Kasumi-1 (cell line): ENCODE measurements around the gene DLL4.
A peak's percentile ranks its signal among the peaks of the same experiment; 100 is the strongest.

Experiments
- DNase-seq, 2 experiments: peaks; one replicate each; lab custom pipeline; 2025; lab: John Stamatoyannopoulos, UW

DLL4 gene

DNA sequence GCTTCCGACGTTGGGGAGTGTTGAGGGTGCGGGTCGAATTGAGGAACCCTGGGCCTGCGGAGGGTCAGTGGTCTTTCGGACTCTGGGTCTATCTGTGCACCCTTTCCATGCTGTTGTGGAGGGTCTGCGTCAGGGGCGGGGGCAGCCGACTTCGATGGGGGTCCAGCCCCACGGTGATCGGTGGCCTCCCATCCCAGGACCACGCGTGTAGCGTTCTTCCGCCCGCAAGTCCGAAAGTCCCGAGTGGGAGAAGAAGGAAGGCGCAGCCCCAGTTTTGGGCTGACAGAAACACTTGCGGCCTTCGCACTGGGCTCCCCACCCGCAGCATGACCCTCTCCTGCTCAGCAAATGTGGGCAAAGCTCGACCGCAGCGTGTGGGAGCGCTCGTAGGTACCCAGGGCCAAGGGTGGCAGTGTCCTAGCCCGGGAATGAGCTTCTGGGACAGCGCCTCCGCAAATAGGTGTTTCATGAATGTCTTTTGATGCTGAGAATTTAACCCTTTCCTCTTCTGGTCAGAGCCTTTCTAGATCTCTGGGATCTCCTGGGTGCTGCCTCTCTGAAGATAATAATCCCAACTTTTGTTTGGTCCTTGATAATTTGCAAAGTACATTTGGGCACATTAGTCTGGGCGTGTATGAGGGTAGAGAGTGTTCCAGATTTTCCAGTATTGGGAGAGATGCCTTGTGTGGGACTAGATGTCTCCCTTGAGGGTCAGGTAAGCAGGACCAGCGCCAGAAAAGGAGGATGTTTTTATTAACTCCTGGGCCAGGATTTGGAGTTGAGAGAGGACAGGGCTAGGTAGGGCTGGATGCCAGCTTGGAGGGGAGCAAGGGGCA is 2.3 kb upstream of the DLL4 start:
- DNase-seq = no peak

DNA sequence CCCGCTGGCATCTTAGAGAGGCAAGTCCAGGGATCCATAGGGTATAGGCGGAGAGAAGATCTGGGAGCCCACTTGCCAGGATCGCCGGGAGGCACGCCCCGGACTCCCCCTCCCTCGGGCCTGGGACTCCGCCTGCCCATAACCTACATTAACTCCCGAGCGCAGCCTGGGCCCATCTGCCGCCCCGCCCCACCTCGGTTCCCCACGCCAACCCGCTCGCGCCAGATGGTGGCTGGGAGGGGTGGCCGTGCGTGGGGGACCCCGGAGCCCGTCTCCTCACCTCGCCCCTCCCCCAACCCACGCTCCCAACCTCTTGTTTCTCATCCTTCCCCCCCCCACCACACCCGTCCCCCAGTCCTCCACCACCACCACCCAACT is 1.7 kb upstream of the DLL4 start:
- no peak for DNase-seq

DNA sequence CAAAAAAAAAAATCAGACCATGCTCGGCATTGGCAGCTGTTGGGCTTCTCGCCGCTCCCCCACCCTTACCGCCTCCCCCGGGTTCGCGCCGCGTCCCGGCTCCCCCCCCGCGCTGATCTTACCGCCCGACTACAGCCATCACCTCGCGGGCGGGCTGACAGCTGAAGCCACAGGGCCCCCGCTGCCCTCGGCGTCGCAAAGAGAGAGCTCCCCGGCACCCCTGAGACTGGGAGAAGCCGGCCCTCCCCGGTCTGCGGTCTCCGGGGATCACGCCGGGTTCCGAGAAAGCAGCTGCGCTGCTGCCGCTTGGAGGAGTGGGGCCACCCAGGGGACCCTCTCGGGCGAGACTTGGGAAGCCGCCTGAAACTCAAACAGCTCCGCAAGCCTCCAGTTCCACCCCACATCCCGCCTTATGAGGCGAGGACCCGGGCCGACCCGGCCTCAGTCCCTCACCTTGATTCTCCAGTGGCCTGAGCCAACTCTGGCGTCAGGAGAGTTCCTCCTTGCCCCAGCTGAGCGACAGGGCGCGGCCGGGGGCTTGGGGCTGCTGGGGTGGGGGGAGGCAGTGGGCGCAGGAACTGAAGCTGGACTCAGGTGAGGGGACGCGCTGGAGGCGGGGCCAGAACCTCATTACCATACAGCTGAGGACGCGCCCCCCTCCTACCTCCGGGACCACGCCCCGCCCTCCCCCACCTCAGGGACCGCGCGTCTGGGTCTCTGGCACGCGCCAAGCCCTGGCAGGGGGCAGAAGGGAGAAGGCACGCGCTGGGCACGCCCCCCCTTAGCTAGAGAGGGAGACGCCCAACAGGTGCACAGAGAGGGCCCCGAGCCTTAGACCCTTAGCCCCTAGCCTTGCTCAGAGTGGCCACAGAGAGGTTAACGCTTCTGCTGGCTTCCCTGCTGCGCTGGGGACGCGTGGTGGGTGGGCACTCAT is 1.0 kb upstream of the DLL4 start:
- no peak for DNase-seq

DNA sequence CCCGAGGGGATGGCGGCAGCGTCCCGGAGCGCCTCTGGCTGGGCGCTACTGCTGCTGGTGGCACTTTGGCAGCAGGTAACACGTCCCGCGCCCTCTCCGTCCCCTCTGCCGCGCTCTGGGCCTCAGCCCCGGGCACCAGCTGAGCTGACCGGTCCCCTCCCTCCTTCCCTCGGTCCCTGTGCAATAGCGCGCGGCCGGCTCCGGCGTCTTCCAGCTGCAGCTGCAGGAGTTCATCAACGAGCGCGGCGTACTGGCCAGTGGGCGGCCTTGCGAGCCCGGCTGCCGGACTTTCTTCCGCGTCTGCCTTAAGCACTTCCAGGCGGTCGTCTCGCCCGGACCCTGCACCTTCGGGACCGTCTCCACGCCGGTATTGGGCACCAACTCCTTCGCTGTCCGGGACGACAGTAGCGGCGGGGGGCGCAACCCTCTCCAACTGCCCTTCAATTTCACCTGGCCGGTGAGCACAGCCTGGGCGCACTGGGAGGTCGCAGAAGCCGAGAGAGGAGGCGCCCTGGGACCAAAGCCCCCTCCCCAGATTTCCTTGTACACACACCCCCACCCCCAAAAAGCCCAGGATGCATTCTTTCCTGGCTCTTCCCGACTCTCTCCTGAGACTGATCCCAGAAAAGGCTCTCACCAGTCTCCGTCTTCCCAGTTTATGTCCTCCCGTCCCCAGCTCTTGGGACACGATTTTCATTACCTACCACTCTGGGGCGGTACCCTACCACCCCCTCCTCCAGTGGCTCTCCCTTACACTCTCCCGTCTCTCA is 705 bp downstream of the DLL4 start:
- DNase-seq = no peak

DNA sequence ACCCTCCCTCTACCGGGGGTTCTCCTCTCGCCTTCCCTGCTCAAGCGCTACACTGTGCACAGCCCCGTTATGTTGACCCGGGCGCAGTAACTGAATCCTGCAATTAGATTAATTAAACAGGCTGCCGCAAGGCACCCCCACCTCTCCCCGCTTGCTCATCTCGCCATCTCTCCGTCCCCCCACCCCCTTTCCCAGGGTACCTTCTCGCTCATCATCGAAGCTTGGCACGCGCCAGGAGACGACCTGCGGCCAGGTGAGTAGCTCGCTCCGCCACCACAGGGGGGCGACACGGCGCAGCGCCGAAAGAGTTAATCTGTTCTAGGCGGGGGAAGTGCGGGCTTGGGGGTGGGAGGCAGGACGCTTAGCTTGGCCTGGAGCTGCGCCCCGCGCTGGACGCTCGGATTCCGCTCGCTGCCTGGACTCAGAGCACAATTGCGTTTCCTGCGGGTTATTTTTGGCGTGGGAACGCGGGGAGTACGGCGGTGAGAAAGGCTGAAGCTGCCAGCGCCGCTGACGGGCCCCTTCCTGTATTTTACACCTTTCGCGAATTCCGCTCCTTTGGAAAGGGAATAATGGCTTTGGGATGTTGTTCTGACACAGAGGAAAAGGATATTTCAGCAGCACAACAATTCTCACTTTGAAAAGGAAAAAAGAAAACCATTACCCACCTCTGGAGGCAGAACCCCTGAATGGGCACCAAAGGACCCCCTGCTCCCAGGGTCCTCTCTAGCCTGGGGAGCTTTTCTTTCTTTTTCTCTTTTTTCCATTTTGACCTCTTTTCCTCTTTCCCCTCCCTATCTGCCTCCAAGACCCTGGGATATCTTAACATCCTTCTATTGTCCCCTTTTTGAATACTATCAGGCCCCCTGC is 1.5 kb downstream of the DLL4 start:
- DNase-seq = peak in 1 of 2 experiments; percentile 20

DNA sequence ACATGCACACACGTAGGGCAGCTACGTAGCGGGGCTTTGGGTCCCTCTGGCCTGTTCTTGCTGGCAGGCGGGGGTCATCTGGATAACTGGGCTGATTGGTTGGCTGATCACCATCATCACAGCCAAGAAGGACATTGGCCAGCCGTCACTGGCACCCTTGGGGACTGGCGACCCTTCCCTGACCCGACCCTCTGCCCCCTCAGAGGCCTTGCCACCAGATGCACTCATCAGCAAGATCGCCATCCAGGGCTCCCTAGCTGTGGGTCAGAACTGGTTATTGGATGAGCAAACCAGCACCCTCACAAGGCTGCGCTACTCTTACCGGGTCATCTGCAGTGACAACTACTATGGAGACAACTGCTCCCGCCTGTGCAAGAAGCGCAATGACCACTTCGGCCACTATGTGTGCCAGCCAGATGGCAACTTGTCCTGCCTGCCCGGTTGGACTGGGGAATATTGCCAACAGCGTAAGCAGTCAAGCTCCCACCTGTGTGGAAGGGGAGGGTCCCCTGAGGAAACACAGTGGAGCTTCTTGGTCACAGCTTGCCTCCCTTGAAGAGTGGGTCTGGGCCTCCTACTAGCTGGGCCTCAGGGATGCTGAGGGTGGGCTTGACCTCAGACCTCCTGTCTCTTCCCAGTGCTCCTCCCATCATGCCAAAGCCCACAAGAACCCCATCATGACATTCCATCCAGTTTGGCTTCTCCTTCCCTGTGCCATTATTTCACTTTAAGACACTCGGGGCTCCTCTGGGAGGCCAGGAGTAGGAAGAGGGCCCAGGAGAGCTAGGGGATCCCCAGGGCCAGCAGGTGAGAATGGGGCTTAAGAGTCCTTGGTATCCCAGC is 2.4 kb downstream of the DLL4 start:
- no peak for DNase-seq

DNA sequence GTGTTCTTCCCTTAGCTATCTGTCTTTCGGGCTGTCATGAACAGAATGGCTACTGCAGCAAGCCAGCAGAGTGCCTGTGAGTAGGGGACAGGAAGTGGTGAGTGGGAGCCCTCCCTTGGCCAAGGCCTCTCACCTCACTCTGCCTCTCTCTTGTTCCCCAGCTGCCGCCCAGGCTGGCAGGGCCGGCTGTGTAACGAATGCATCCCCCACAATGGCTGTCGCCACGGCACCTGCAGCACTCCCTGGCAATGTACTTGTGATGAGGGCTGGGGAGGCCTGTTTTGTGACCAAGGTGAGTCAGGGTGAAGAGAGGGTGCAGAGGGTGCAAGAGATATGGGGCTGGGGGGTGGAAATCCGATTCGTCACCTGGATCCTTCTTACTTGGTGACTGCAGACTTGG is 3.0 kb downstream of the DLL4 start:
- DNase-seq = peak; percentile 23 to 27

DNA sequence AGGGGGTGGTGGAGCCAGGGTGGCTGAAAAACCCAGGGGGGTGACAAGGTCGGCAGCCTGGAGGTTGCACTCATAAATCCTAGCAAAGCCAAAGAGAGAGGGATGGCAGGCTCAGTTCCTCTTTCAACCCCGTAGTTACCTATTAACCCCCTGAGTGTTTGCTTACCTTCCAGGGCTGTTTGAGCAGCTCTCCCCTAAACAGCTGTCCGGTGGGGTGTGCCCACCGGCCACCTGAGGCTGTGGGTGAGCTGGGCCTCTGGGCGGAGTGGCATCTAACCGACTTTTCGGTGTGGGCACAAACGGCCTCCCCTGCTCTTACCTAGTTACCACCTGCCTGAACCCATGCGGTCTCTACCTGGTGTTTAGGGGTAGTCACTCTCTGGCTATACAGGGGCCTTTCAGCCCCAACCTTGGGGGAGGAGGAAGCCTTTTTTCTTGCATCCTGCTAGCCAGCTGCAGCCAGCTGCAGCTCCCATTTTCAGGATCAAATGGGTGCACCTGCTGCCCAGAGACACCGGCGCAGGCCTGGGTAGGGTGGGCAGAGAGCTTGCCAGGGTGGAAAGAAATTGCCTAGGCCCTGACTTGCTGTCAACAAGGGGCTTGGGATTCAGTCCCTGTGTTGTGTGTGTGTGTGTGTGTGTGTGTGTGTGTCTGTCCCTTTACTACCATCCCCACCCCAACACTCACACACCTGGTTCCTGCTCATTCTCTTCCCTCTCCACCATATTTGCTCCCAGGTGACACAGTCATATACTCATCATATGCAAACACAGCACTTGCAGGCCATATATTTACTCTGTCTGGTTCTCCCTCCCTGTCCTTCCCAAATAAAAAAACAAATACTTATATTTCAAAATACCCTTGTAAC is 3.7 kb downstream of the DLL4 start:
- DNase-seq = no peak

DNA sequence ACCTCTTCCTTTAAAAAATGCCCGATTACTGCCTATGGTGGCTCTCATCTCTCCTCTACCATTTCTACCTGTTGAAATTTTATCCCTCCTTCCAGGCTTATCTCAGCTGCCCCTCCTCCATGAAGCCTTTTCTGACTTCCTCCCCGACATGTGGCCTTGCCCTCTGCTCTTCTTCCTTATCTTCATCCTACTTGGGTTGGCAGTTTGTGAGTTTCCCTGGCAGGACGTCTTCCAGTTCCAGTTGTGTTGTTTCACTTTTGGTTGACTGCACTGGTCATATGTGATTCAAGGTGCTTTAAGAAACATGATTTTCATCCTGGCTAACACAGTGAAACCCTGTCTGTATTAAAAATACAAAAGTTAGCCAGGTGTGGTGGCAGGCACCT is 4.4 kb downstream of the DLL4 start:
- DNase-seq = no peak

DNA sequence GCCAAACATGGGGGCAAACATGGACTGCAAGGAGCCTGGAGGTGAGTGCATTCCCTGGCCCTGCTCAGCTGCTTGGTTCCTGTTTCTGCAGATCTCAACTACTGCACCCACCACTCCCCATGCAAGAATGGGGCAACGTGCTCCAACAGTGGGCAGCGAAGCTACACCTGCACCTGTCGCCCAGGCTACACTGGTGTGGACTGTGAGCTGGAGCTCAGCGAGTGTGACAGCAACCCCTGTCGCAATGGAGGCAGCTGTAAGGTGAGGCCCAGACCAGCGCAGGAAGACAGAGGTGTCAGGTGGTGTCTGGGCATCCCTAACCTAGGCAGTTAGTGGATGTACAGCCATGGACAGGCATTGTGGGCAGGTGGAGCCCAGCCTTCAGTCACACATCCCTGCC is 5.3 kb downstream of the DLL4 start:
- no peak for DNase-seq

DNA sequence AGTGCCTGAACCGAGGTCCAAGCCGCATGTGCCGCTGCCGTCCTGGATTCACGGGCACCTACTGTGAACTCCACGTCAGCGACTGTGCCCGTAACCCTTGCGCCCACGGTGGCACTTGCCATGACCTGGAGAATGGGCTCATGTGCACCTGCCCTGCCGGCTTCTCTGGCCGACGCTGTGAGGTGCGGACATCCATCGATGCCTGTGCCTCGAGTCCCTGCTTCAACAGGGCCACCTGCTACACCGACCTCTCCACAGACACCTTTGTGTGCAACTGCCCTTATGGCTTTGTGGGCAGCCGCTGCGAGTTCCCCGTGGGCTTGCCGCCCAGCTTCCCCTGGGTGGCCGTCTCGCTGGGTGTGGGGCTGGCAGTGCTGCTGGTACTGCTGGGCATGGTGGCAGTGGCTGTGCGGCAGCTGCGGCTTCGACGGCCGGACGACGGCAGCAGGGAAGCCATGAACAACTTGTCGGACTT is 7.1 kb downstream of the DLL4 start:
- no peak for DNase-seq

DNA sequence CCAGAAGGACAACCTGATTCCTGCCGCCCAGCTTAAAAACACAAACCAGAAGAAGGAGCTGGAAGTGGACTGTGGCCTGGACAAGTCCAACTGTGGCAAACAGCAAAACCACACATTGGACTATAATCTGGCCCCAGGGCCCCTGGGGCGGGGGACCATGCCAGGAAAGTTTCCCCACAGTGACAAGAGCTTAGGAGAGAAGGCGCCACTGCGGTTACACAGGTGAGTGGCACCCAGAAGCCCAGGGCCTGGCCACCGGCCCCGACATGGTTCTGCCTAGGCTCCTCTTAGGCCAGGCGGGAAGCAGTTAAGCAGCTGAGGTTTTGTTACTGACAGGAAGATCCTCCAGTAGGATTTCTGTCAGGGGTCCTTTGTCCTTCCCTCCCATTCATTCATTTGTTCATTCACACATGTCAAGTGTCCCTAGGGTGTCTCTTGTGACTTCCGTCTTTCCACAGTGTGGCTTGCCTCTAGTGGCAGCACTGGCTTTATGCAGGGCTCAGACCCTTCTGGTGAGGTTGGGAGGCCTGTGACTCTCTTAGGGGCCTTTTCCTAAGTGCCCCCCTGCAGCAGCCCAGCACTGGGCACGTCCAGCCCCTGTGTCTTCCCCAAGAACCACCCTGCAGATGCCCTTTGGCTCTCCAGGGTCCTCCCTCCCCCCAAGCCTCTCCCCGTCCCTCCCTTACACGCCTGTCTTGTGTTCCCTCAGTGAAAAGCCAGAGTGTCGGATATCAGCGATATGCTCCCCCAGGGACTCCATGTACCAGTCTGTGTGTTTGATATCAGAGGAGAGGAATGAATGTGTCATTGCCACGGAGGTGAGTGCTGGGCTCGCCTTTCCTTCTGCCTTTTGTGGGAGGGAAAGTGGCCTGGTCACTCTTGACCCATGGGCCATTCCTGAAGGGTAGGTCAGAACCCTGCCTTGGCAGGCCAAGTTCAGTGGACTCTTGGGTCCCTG is 7.8 kb downstream of the DLL4 start:
- DNase-seq = no peak

DNA sequence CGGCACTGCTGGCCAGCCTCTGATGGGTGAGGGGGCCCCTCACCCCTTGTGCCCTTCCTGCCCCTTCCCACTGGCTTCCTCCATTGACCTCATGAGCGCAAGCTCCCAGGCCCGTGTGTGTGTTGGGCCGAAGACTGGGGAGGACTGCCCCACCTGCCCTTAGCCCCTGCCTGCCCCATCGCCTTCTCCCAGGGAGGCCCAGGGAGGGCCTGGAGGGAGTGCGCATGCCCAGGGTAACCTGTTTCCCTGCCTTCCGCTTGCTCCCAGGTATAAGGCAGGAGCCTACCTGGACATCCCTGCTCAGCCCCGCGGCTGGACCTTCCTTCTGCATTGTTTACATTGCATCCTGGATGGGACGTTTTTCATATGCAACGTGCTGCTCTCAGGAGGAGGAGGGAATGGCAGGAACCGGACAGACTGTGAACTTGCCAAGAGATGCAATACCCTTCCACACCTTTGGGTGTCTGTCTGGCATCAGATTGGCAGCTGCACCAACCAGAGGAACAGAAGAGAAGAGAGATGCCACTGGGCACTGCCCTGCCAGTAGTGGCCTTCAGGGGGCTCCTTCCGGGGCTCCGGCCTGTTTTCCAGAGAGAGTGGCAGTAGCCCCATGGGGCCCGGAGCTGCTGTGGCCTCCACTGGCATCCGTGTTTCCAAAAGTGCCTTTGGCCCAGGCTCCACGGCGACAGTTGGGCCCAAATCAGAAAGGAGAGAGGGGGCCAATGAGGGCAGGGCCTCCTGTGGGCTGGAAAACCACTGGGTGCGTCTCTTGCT is 8.8 kb downstream of the DLL4 start:
- peak in 1 of 2 experiments; percentile 28 for DNase-seq

DNA sequence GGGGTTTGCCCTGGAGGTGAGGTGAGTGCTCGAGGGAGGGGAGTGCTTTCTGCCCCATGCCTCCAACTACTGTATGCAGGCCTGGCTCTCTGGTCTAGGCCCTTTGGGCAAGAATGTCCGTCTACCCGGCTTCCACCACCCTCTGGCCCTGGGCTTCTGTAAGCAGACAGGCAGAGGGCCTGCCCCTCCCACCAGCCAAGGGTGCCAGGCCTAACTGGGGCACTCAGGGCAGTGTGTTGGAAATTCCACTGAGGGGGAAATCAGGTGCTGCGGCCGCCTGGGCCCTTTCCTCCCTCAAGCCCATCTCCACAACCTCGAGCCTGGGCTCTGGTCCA is 9.4 kb downstream of the DLL4 start:
- DNase-seq = no peak

DNA sequence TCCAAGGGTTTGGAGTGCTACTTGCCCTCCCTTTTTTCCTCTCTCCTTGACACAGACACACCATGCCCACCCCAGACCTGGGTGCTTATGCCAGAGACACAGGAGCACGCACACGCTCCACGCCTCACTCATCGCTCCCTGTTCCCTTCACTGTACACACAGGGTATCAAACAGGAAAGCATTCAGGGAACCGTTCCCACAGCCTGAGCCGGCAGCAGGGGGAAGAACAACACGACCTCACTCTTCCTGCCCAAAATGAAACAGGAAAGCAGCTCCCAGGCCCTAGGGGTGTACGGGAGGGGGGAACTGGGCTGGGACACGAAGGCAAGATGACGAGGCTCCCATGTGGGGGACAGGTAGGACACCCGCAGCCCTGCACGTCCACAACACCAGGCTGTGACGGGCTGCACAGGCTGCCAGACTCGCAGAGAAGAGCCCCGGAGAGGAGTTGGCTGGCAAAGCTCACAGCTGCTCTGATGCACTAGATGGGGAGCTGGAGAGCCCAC is 11.2 kb downstream of the DLL4 start:
- peak; percentile 66 to 81 for DNase-seq

DNA sequence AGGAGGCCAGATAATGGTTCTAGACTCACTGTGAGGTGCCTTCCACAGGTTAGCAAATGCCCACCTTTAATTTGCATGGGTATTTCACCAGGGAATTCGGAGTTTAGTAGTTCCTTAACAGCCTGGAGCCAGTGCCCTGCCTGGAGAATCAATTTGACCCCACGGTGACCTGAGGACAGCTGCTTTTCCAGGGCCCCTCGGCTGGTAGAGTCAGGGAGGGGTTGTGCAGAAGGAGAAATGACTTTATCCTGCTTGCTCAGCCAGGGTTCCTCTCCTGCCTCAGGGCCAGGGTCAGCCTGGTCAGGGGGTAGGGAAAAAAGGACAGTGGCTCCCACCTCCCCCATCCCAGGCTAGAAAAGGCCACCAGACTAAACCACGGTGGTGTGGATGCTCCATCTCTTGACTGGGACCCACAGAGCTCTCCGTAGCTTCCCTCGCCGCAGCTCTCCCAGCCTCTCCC is 12.0 kb downstream of the DLL4 start:
- no peak for DNase-seq
